Smooth muscle cell (in vitro differentiated cells): ENCODE results near the gene GFI1. TPM values are rescaled to one million over a fixed set of nuclear protein-coding genes. Genes with fewer than 3 reads are reported as not detected.
A peak's percentile ranks its signal among the peaks of the same experiment; 100 is the strongest.

Experiments
- DNase-seq: peaks from one replicate; lab custom pipeline; 2025; ENCODE audit not compliant: unreplicated experiment; lab: John Stamatoyannopoulos, UW
- H2AFZ ChIP-seq: fragments of 200-600 bp; sonication (generic); 2 replicates; pipeline ENCODE4 v1.6.0; 2016; ENCODE audit warnings: antibody characterized with exemption, low read depth, mild to moderate bottlenecking
- H3F3A ChIP-seq: fragments of 200-600 bp; sonication (generic); 2 replicates; pipeline ENCODE4 v1.6.0; 2017; ENCODE audit warnings: antibody characterized with exemption, low read depth
- H3K27ac ChIP-seq: fragments of 200-600 bp; sonication (generic); 2 replicates; pipeline ENCODE4 v1.5.1; 2016; ENCODE audit warnings: low read depth, mild to moderate bottlenecking
- H3K27me3 ChIP-seq: fragments of 200-600 bp; sonication (generic); 2 replicates; pipeline ENCODE4 v1.6.1; 2016; ENCODE audit warnings: low read depth, mild to moderate bottlenecking
- H3K36me3 ChIP-seq: fragments of 200-600 bp; sonication (generic); 2 replicates; pipeline ENCODE4 v1.5.1; 2016; ENCODE audit warnings: low read depth
- H3K4me1 ChIP-seq: fragments of 200-600 bp; sonication (generic); 2 replicates; pipeline ENCODE4 v1.5.1; 2016; ENCODE audit warnings: low read depth
- H3K4me2 ChIP-seq: fragments of 200-600 bp; sonication (generic); 2 replicates; pipeline ENCODE4 v1.6.0; 2016; ENCODE audit warnings: mild to moderate bottlenecking
- H3K4me3 ChIP-seq: fragments of 200-600 bp; sonication (generic); 2 replicates; pipeline ENCODE4 v1.5.1; 2016; ENCODE audit warnings: mild to moderate bottlenecking
- H3K79me2 ChIP-seq: fragments of 200-600 bp; sonication (generic); 2 replicates; pipeline ENCODE4 v1.6.0; 2016; ENCODE audit warnings: low read depth, mild to moderate bottlenecking
- H3K9ac ChIP-seq: fragments of 200-600 bp; sonication (generic); 2 replicates; pipeline ENCODE4 v1.6.0; 2016; ENCODE audit warnings: low read depth
- H3K9me3 ChIP-seq: fragments of 200-600 bp; sonication (generic); replicated peaks from 2 replicates; pipeline ENCODE4 v1.5.1; 2016; ENCODE audit warnings: low read depth
- H4K20me1 ChIP-seq: fragments of 200-600 bp; sonication (generic); 2 replicates; pipeline ENCODE4 v1.6.0; 2016; ENCODE audit warnings: low read depth
- CTCF ChIP-seq: fragments of 200-600 bp; sonication (generic); IDR thresholded peaks from 2 replicates; pipeline ENCODE4 v1.5.1; 2017; ENCODE audit warnings: borderline replicate concordance, mild to moderate bottlenecking, antibody characterized with exemption; ENCODE audit not compliant: insufficient read depth, poor library complexity, severe bottlenecking
- WGBS: methylation state at CpG from one replicate; pipeline ENCODE4 v1.1.7; 2016; ENCODE audit warnings: low lambda C conversion rate; 5-methylcytosine and 5-hydroxymethylcytosine counted together
- polyA plus RNA-seq: library from polyadenylated mRNA; unstranded; fragments of >200 nt; fragmentation: Nextera tagmentation; extraction: Ambion mirVana; gene quantifications from 2 replicates; pipeline ENCODE4 v1.2.1, GENCODE V29; 2016
- total RNA-seq: library from RNA; depleted of rRNA; stranded (reverse); fragments of >200 nt; gene quantifications from 2 replicates; pipeline ENCODE4 v1.2.3, GENCODE V29; 2014

GFI1 gene
- total and polyA plus RNA-seq, 2 experiments from 2014 or later, result 0.40 TPM; not detected in 1

GRCh38 chr1:92484472-92485380, 2.0 kb downstream of the GFI1 start:
- H3F3A ChIP-seq, result no peaks in the 10 kb centered on the region
- no peaks in the 10 kb centered on the region for H3K36me3 ChIP-seq
- peaks cover 11% of the 10 kb centered on the region for H4K20me1 ChIP-seq
- H3K4me1 ChIP-seq, result peaks cover 50% of the 10 kb centered on the region
- no peak overlapping the region for H3K27ac ChIP-seq
- TF ChIP-seq CTCF, result no peak
- no peaks in the 10 kb centered on the region for H3K9me3 ChIP-seq
- H3K4me2 ChIP-seq, result peak overlapping the region; percentile 93
- no peak for DNase-seq
- no peak overlapping the region for H2AFZ ChIP-seq
- peaks cover 100% of the 10 kb centered on the region for H3K27me3 ChIP-seq
- H3K4me3 ChIP-seq, result peak overlapping the region; percentile 54
- H3K79me2 ChIP-seq, result no peaks in the 10 kb centered on the region
- WGBS, result 2% methylated on average over 64 of the region's 65 CpGs
- no peak overlapping the region for H3K9ac ChIP-seq

DNA sequence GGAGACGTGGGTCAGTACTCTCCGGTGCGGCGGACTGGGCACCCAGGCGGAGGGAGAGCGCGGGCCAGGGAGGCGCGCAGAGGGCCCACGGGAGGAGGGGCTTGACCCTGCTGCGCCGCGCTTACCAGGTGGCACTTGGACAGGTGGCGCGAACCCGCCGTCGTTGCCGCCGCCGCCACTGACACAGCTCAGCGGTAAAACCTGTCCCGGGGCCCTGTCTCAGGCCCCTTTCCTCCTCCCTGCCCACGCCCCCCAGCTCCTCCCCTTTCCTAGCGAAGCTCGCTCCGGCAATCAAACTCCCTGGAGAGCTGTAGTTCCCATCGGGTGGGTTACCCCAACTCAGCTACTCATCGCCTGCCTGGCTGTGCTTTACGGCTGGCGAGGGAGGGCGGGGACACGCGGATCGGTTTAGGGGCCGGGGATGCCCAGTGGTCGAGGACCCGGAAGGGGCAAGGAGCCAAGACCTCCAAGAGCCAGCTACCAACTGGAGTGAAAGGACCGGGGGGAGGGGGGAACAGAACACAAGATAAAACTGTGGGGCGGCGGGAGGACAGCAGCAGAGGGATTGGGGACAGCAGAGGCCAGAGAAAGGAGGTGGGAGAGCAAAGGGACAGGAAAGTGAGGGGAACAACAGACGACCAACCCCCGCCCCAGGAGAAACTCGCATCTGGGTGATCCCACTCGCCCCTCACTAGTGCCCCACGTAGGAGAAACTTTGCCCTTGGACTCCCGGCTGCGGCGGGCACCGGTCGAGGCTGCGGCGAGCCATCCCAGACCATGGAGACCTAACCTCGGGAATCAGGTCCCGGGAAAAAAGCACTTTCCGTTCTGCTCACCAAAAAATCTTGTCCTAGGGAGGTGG, 2.9 kb downstream of the GFI1 start:
- peaks cover 11% of the 10 kb centered on the region for H4K20me1 ChIP-seq
- peaks cover 100% of the 10 kb centered on the region for H3K27me3 ChIP-seq
- no peaks in the 10 kb centered on the region for H3F3A ChIP-seq
- peak overlapping the region; percentile 93 for H3K4me2 ChIP-seq
- H2AFZ ChIP-seq, result no peak overlapping the region
- no peak for DNase-seq
- H3K4me1 ChIP-seq, result peaks cover 50% of the 10 kb centered on the region
- TF ChIP-seq CTCF, result no peak
- H3K79me2 ChIP-seq, result no peaks in the 10 kb centered on the region
- no peaks in the 10 kb centered on the region for H3K36me3 ChIP-seq
- no peaks in the 10 kb centered on the region for H3K9me3 ChIP-seq
- H3K27ac ChIP-seq, result no peak overlapping the region
- WGBS, result 1% methylated on average over 42 of the region's 56 CpGs
- peak overlapping the region; percentile 54 for H3K4me3 ChIP-seq
- no peak overlapping the region for H3K9ac ChIP-seq

DNA sequence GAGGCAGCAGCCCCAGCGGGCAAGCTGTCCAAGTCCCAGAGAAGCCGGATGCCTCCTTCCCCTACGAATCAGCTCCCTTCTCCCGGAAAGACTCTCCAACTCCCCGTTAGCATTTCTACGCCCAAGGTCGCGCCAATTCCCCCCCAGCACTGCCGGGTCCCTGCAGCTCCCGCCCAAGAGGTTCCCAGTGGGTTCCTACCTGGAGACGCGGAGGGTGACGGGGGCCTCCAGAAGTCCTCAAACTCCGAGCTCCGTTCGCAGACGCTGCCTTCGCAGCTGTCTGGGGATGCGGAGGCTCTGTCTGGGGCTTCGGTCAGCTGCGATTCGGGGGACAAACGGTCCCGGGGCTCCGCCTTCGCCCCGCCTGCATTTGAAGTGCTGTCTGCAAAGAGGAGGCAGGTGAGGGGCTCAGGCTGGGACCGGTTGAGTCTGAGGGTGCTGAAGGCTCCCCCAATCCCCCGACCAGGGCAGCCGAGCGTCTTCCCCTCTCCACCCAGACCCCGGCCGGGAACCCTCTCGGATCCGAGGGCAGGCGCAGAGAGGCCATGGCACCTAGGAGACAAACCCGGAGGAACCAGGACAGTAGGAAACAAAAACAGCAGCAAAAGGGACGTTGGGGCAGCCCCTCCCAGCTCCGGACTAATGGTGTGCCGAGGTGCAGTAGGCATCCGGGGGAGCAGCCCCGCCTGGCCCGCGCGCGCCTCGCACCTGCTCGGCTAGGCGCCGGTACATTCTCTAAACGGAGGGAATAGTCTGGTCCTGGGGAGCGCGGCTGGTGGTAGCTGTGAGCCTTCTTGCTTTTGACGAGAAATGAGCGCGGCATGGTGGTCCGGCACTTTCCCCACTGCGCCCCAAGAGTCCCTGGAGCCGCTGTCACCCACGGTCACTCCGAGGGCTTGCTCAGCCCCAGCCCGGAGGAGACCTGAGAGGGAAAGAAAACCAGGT, 3.8 kb downstream of the GFI1 start:
- Histone ChIP-seq H3K9ac (no peak overlapping the region), H3K4me2 (peak overlapping the region; percentile 93), H3K9me3 (no peaks in the 10 kb centered on the region), H3K79me2 (no peaks in the 10 kb centered on the region), H3K36me3 (no peaks in the 10 kb centered on the region), H3K27me3 (peaks cover 100% of the 10 kb centered on the region), H2AFZ (no peak overlapping the region), H3F3A (no peaks in the 10 kb centered on the region), H3K4me3 (peak overlapping the region; percentile 11), H4K20me1 (peaks cover 11% of the 10 kb centered on the region), H3K4me1 (peaks cover 50% of the 10 kb centered on the region), H3K27ac (no peak overlapping the region)
- TF ChIP-seq CTCF, result no peak
- WGBS, result 4% methylated on average over 62 of the region's 62 CpGs
- DNase-seq, result no peak
